ENCODE data around the gene TBX4.

The TBX4 gene

GRCh38 chr17:61464130-61464842, 12.1 kb downstream of the TBX4 start:
- in situ Hi-C loops (cut with MboI; ENCODE audit: low sequenced_read_pairs), result no loop called here

- in situ Hi-C loops (cut with MboI; ENCODE audit: low sequenced_read_pairs), result no loop called here
Observed at GRCh38 chr17:61464843-61465180, 12.6 kb downstream of the TBX4 start.

- in situ Hi-C loops (cut with MboI; ENCODE audit: low sequenced_read_pairs), result no loop called here
Observed at GRCh38 chr17:61465550-61466237, 13.5 kb downstream of the TBX4 start.

- in situ Hi-C loops (cut with MboI; ENCODE audit: low sequenced_read_pairs), result no loop called here
Observed at GRCh38 chr17:61466246-61466645, 14.0 kb downstream of the TBX4 start.

GRCh38 chr17:61467416-61468262, 15.4 kb downstream of the TBX4 start:
- in situ Hi-C loops (cut with MboI; ENCODE audit: low sequenced_read_pairs), result no loop called here

- in situ Hi-C loops (cut with MboI; ENCODE audit: low sequenced_read_pairs), result no loop called here
Observed at GRCh38 chr17:61468263-61468907, 16.2 kb downstream of the TBX4 start.

GRCh38 chr17:61469474-61469873, 17.3 kb downstream of the TBX4 start:
- in situ Hi-C loops (cut with MboI; ENCODE audit: low sequenced_read_pairs), result no loop called here

- in situ Hi-C loops (cut with MboI; ENCODE audit: low sequenced_read_pairs), result no loop called here
Observed at GRCh38 chr17:61469949-61470348, 17.7 kb downstream of the TBX4 start.

- in situ Hi-C loops (cut with MboI; ENCODE audit: low sequenced_read_pairs), result no loop called here
Observed at GRCh38 chr17:61470530-61471136, 18.4 kb downstream of the TBX4 start.

GRCh38 chr17:61474235-61474927, 22.2 kb downstream of the TBX4 start:
- in situ Hi-C loops (cut with MboI; ENCODE audit: low sequenced_read_pairs), result no loop called here

GRCh38 chr17:61474934-61475333, 22.7 kb downstream of the TBX4 start:
- in situ Hi-C loops (cut with MboI; ENCODE audit: low sequenced_read_pairs), result no loop called here

GRCh38 chr17:61475726-61476125, 23.5 kb downstream of the TBX4 start:
- in situ Hi-C loops (cut with MboI; ENCODE audit: low sequenced_read_pairs), result no loop called here

GRCh38 chr17:61476476-61477203, 24.4 kb downstream of the TBX4 start:
- in situ Hi-C loops (cut with MboI; ENCODE audit: low sequenced_read_pairs), result no loop called here

GRCh38 chr17:61477204-61477834, 25.1 kb downstream of the TBX4 start:
- in situ Hi-C loops (cut with MboI; ENCODE audit: low sequenced_read_pairs), result no loop called here

GRCh38 chr17:61478026-61478789, 26.0 kb downstream of the TBX4 start:
- in situ Hi-C loops (cut with MboI; ENCODE audit: low sequenced_read_pairs), result no loop called here

- in situ Hi-C loops (cut with MboI; ENCODE audit: low sequenced_read_pairs), result no loop called here
Observed at GRCh38 chr17:61478790-61479492, 26.7 kb downstream of the TBX4 start.

- in situ Hi-C loops (cut with MboI; ENCODE audit: low sequenced_read_pairs), result no loop called here
Observed at GRCh38 chr17:61479493-61480413, 27.5 kb downstream of the TBX4 start.

Measured in HL-60/S4 (cell line).